Loucy (cell line): ENCODE measurements around the gene FAM221A.
"Not testable (repeated sequence)": the region's sequence is repeated elsewhere in the genome, so short reads cannot be mapped to it uniquely, and the experiment has no call there.

Experiments
- H2AFZ ChIP-seq: fragments of 200-600 bp; sonication (generic); 2 replicates; pipeline ENCODE4 v1.6.0; 2016; ENCODE audit warnings: antibody characterized with exemption, mild to moderate bottlenecking, low read length, moderate library complexity
- H3F3A ChIP-seq: fragments of 200-600 bp; 2 replicates; pipeline ENCODE4 v1.6.0; 2016; ENCODE audit warnings: antibody characterized with exemption, low read depth, mild to moderate bottlenecking
- H3K27me3 ChIP-seq: fragments of 200-600 bp; sonication (generic); 2 replicates; pipeline ENCODE4 v1.6.1; 2014; ENCODE audit warnings: low read length, mild to moderate bottlenecking; ENCODE audit not compliant: insufficient read depth, poor library complexity, severe bottlenecking
- H3K36me3 ChIP-seq: fragments of 200-600 bp; sonication (generic); 2 replicates; pipeline ENCODE4 v1.6.1; 2016; ENCODE audit warnings: low read length; ENCODE audit not compliant: insufficient read depth
- H3K4me1 ChIP-seq: fragments of 200-600 bp; sonication (generic); 2 replicates; pipeline ENCODE4 v1.5.1; 2014; ENCODE audit warnings: low read length, mild to moderate bottlenecking; ENCODE audit not compliant: insufficient read depth, poor library complexity, severe bottlenecking
- H3K4me2 ChIP-seq: fragments of 200-600 bp; sonication (generic); 2 replicates; pipeline ENCODE4 v1.6.0; 2014; ENCODE audit warnings: antibody characterized with exemption, low read length, low read depth, mild to moderate bottlenecking; ENCODE audit not compliant: poor library complexity, severe bottlenecking
- H3K4me3 ChIP-seq: fragments of 200-600 bp; sonication (generic); 2 replicates; pipeline ENCODE4 v1.5.1; 2014; ENCODE audit warnings: low read length, mild to moderate bottlenecking, mixed read lengths; ENCODE audit not compliant: poor library complexity, severe bottlenecking
- H3K79me2 ChIP-seq: fragments of 200-600 bp; sonication (generic); 2 replicates; pipeline ENCODE4 v1.6.1; 2014; ENCODE audit warnings: low read length; ENCODE audit not compliant: insufficient read depth
- H3K9ac ChIP-seq: fragments of 200-600 bp; sonication (generic); 2 replicates; pipeline ENCODE4 v1.6.0; 2014; ENCODE audit warnings: mild to moderate bottlenecking, low read depth, low read length, moderate library complexity; ENCODE audit not compliant: poor library complexity, severe bottlenecking
- H3K9me2 ChIP-seq: fragments of 200-600 bp; sonication (generic); replicated peaks from 2 replicates; pipeline ENCODE4 v1.6.1; 2016; ENCODE audit warnings: low read depth, low read length, mixed read lengths
- H3K9me3 ChIP-seq: fragments of 200-600 bp; sonication (generic); 2 replicates; pipeline ENCODE4 v1.6.1; 2014; ENCODE audit warnings: mild to moderate bottlenecking, antibody characterized with exemption, low read length, low read depth; ENCODE audit not compliant: insufficient read depth
- H4K20me1 ChIP-seq: fragments of 200-600 bp; sonication (generic); 2 replicates; pipeline ENCODE4 v1.6.0; 2014; ENCODE audit warnings: antibody characterized with exemption, low read length, mild to moderate bottlenecking; ENCODE audit not compliant: insufficient read depth, poor library complexity, severe bottlenecking
- CTCF ChIP-seq: fragments of 200-600 bp; sonication (generic); conservative IDR thresholded peaks from 2 replicates; pipeline ENCODE4 v1.5.1; 2014; ENCODE audit warnings: mild to moderate bottlenecking, antibody characterized with exemption, low read length
- EZH2phosphoT487 ChIP-seq: fragments of 200-600 bp; IDR thresholded peaks from 2 replicates; pipeline ENCODE4 v1.6.1; 2018; ENCODE audit warnings: antibody characterized with exemption, mild to moderate bottlenecking, moderate library complexity, borderline replicate concordance

Gene FAM221A

GRCh38 chr7:23680414-23681405, 711 bp downstream of the FAM221A start:
- H3K9ac ChIP-seq = peak overlapping the region; percentile 95
- no peak for TF ChIP-seq CTCF
- TF ChIP-seq EZH2phosphoT487 = no peak
- H3K4me2 ChIP-seq = peak overlapping the region; percentile 65
- no peaks in the 10 kb centered on the region for H3F3A ChIP-seq
- peaks cover 28% of the 10 kb centered on the region for H3K4me1 ChIP-seq
- peaks cover 22% of the 10 kb centered on the region for H4K20me1 ChIP-seq
- H3K4me3 ChIP-seq = peak overlapping the region; percentile 84
- no peaks in the 10 kb centered on the region for H3K9me3 ChIP-seq
- H3K9me2 ChIP-seq = no peaks in the 10 kb centered on the region
- no peaks in the 10 kb centered on the region for H3K36me3 ChIP-seq
- H3K27me3 ChIP-seq = no peaks in the 10 kb centered on the region
- H2AFZ ChIP-seq = peak overlapping the region; percentile 86
- peaks cover 52% of the 10 kb centered on the region for H3K79me2 ChIP-seq

GRCh38 chr7:23684041-23684440, 4.0 kb downstream of the FAM221A start:
- H3F3A ChIP-seq, H3K36me3 ChIP-seq, H2AFZ ChIP-seq, H3K9me2 ChIP-seq, H3K9me3 ChIP-seq, H3K27me3 ChIP-seq: not testable (repeated sequence)
- Histone ChIP-seq H4K20me1 (peaks cover 23% of the 10 kb centered on the region), H3K79me2 (peaks cover 72% of the 10 kb centered on the region), H3K4me3 (peak overlapping the region; percentile 35), H3K4me2 (peak overlapping the region; percentile 56), H3K4me1 (peaks cover 28% of the 10 kb centered on the region), H3K9ac (peak overlapping the region; percentile 23)

GRCh38 chr7:23685731-23686130, 5.7 kb downstream of the FAM221A start:
- Histone ChIP-seq H3K4me2 (peak overlapping the region; percentile 42), H2AFZ (no peak overlapping the region), H3K79me2 (peaks cover 69% of the 10 kb centered on the region), H4K20me1 (peaks cover 28% of the 10 kb centered on the region), H3K9me2 (no peaks in the 10 kb centered on the region), H3K27me3 (no peaks in the 10 kb centered on the region), H3F3A (no peaks in the 10 kb centered on the region), H3K9ac (no peak overlapping the region), H3K9me3 (no peaks in the 10 kb centered on the region), H3K4me1 (peaks cover 26% of the 10 kb centered on the region), H3K36me3 (peaks cover 14% of the 10 kb centered on the region), H3K4me3 (peak overlapping the region; percentile 1)
- TF ChIP-seq EZH2phosphoT487 (no peak), CTCF (no peak)
